NT2/D1 (cell line): ENCODE data around the gene FOSB.

Experiments
- SUZ12 ChIP-seq: IDR thresholded peaks from 2 replicates; pipeline ENCODE4 v1.6.1; 2011; ENCODE audit not compliant: insufficient read length, insufficient read depth; ENCODE audit errors: extremely low read depth
- YY1 ChIP-seq: IDR thresholded peaks from 2 replicates; pipeline ENCODE4 v1.6.1; 2011; ENCODE audit not compliant: insufficient read length, insufficient read depth
- ZNF274 ChIP-seq: IDR thresholded peaks from 2 replicates; pipeline ENCODE4 v1.6.1; 2011; ENCODE audit warnings: mild to moderate bottlenecking, low read depth, low read length

- TF ChIP-seq YY1: no peak
- no peak for TF ChIP-seq SUZ12
- TF ChIP-seq ZNF274: no peak
Observed at GRCh38 chr19:45437328-45437727, 30.5 kb upstream of the FOSB start.
